ENCODE results near the gene GGT5.

DNA sequence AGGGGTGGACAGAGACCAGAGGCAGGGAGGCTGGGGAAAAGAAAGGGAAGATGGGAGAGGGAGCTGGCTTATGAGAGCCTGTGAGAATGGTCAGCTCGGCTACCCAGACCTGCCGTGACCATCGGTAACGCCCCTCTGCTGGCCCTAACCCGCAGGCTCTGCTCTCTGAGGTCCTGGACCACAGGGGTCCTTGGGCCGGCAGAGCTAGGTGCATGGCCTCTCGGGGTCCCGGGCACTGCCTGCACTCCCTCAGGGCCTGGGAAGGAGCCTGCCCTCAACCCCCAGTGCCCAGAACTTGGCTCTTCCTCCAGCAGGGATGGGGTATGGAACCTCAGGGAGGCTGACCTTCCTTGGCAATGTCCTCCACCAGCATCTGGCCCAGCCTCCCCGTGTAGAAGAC is 13.2 kb downstream of the GGT5 start:
- TF ChIP-seq, protein P1, sequence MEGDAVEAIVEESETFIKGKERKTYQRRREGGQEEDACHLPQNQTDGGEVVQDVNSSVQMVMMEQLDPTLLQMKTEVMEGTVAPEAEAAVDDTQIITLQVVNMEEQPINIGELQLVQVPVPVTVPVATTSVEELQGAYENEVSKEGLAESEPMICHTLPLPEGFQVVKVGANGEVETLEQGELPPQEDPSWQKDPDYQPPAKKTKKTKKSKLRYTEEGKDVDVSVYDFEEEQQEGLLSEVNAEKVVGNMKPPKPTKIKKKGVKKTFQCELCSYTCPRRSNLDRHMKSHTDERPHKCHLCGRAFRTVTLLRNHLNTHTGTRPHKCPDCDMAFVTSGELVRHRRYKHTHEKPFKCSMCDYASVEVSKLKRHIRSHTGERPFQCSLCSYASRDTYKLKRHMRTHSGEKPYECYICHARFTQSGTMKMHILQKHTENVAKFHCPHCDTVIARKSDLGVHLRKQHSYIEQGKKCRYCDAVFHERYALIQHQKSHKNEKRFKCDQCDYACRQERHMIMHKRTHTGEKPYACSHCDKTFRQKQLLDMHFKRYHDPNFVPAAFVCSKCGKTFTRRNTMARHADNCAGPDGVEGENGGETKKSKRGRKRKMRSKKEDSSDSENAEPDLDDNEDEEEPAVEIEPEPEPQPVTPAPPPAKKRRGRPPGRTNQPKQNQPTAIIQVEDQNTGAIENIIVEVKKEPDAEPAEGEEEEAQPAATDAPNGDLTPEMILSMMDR (IDR thresholded peaks at IDR 0.05): no peak
- TF ChIP-seq POLR2AphosphoS5 (IDR thresholded peaks at IDR 0.05): no peak
- no peak for TF ChIP-seq POLR2A (IDR thresholded peaks at IDR 0.05)
- TF ChIP-seq EP300 (IDR thresholded peaks at IDR 0.05): no peak
